ENCODE results near the gene USP47. TPM values are rescaled to one million over a fixed set of nuclear protein-coding genes. Genes with fewer than 3 reads are reported as not detected.
A peak's percentile ranks its signal among the peaks of the same experiment; 100 is the strongest.

USP47 gene
- total RNA-seq, 1 experiment from 2014 or later, result 98.7 TPM

DNA sequence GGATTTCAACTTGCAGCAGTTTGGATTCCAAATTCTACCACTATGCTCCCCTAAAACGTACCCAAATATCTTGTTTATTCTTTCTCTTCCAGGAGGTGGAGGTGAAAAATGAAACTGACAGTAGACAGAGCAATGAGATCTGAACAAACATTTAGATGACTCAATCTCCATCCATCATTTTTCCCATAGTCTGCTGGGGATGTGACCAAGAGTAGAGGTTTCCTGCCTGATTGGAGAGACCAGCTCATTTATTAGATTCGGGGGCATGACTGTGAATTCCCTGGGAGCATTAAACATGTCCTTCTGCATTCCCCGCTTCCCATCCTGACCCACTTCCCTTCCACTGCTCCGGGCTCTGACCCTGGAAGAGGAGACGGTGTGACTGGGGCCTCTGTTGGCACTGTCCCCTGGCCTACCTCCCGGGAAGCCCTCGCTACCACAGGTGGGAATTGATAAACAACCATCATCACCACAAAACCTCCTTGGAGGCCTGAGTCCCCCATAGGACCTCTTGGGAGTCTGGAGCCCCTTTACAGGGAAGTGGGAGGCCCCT is 146.4 kb downstream of the USP47 start:
- Histone ChIP-seq H3K27ac (no peak overlapping the region), H3K4me3 (no peak overlapping the region), H3K27me3 (no peaks in the 10 kb centered on the region), H3K9me3 (replicated peaks) (no peaks in the 10 kb centered on the region), H3K36me3 (no peaks in the 10 kb centered on the region; the same call in 1 of the 2 replicates), H3K4me1 (no peaks in the 10 kb centered on the region; the same call in 1 of the 2 replicates)
- DNase-seq, result no peak

DNA sequence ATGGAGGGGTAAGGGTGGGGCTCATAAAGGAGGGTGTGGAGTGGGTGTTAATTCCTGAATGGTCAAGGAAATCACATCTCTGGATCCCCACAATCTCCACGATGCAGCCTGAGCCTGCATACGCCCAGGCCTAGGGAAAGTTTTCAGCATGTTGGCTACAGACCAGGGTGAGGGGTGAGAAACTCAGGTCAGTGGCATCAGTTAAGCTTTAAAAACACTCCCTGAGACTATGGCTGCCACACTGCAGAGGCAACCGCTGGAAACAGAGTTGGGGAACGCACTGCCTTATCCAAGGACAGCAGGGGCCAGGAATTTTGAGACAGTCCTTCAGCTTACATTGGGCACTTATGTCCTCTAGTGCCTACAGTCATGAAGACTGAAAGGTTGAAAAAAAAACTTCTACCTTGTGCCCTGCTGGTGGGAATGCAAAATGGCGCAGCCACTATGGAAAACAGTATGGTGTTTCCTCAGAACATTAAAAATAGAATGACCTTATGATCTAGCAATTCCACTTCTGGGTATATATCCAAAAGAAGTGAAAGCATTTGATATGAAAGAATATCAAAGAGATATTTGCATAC is 147.0 kb downstream of the USP47 start:
- Histone ChIP-seq H3K4me1 (peaks cover 3% of the 10 kb centered on the region; the same call in 1 of the 2 replicates), H3K9me3 (replicated peaks) (no peaks in the 10 kb centered on the region), H3K27ac (no peak overlapping the region), H3K4me3 (no peak overlapping the region), H3K36me3 (no peaks in the 10 kb centered on the region; the same call in 1 of the 2 replicates), H3K27me3 (no peaks in the 10 kb centered on the region)
- DNase-seq, result no peak

DNA sequence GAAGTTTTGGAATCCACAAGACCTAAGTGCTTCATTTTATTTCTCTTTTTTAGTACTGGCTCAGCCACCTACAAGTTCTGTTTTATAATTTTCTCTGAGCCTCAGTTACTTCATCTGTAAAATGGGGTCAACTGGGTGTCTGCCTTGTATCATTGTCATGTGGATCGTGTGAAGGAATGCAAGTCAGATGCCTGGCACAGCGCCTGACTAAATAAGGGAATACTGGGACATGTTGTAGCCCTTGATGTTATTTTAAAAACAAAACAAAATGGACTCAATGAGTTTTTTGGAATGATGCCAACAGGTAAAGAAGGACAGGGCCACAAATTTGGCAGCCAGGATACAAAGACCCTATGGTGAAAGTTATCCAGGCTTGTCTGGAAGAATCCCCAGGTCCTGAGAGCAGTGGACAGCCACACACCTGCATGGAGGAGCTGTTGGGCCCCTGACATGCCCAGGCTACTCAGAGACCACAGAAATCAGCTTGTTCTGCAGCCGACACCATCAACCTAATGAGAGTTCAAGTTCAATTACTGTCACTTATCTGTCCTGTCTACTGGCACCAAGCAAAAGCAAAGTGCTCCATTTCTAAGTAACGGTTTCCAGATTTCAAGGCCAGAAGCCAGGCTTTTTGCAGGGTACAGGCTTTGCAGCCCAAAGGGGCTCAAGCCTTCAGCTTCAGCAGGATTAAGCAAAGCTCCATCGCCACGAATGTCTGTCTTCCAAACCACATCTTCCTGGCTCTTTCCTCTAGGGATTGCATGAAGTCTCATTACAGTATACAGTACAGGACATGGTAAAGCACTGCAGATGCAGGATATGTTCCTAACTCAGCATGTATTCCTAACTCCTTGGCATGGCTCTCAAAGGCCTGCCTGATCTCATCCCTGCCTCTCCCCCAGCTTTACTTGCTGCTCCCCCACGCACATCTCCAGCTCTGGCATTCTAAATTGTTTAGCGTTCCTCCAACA is 148.3 kb downstream of the USP47 start:
- no peak for DNase-seq
- Histone ChIP-seq H3K4me3 (no peak overlapping the region), H3K36me3 (no peaks in the 10 kb centered on the region; the same call in 1 of the 2 replicates), H3K27ac (no peak overlapping the region), H3K4me1 (peaks cover 3% of the 10 kb centered on the region; the same call in 1 of the 2 replicates), H3K9me3 (replicated peaks) (no peaks in the 10 kb centered on the region), H3K27me3 (no peaks in the 10 kb centered on the region)

DNA sequence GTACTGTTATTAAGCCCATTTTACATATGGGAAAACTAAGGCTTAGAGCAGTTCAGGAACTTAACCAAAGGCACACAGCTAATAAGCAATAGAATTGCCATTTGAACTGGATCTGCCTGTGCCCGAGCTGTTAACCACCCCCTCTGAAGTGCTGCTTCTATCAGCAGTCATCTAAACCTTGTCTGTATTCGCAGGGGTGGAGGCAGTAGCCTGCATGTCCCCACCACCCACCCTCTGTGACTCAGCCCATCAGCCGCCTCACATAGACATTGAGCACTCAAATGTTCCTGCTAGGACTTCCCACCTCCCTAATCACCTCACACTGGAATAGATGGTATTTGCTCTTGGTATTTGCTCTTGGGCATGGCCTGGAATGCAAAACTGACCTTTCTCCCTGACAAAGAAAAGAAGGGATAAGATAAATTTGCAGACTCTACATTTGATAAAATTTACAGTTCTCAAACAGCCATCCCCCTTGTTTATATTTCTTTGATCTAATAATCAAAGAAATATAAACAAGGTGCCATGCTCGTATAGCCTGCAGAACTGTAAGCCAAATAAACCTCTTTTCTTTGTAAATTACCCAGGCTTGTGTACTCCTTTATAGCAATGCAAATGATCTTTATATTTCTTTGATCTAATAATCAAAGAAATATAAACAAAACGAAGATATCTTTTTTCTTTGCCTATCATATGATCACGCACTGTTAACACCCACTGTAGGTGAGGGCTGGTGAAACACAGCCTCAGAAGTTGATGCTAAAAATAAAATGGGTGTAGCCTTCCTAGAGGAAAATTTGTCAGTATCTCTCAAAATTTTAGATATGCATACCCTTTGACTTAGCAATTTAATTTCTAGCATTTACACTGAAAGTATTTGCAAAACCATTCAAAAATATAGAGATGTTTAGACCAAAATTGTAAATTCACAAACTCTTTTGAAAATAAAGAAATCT is 150.8 kb downstream of the USP47 start:
- H3K9me3 ChIP-seq (replicated peaks), result no peaks in the 10 kb centered on the region
- H3K27me3 ChIP-seq, result no peaks in the 10 kb centered on the region
- no peak overlapping the region for H3K27ac ChIP-seq
- no peaks in the 10 kb centered on the region; the same call in 1 of the 2 replicates for H3K36me3 ChIP-seq
- no peak for DNase-seq
- H3K4me1 ChIP-seq, result 0 out of 2 replicates have a peak, but pooled peaks cover 3% of the 10 kb centered on the region
- H3K4me3 ChIP-seq, result no peak overlapping the region

DNA sequence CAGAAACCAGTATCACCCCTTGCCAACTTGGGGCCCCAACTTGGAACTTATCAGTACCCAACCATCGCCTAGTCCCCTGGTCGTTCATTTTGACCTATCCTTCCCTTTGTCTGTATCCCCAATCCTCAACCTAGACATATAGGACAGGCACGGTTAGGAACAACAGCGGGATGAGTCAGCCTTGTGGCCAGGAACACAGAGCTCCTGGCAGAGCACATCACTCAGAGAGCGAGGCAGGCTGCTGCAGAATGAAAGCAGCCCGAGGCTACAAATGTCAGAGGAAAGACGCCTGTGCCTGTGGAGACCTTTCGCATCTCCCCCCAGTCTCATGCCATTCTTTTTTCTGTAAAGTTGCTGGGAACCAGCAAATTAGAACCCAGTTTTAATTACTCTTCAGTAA is 152.1 kb downstream of the USP47 start:
- DNase-seq, result peak; percentile 71 to 76
- no peaks in the 10 kb centered on the region for H3K36me3 ChIP-seq
- no peak overlapping the region for H3K27ac ChIP-seq
- H3K4me1 ChIP-seq, result 0 out of 2 replicates have a peak, but pooled peaks cover 3% of the 10 kb centered on the region
- H3K4me3 ChIP-seq, result no peak overlapping the region
- no peaks in the 10 kb centered on the region for H3K9me3 ChIP-seq (replicated peaks)
- no peaks in the 10 kb centered on the region for H3K27me3 ChIP-seq

DNA sequence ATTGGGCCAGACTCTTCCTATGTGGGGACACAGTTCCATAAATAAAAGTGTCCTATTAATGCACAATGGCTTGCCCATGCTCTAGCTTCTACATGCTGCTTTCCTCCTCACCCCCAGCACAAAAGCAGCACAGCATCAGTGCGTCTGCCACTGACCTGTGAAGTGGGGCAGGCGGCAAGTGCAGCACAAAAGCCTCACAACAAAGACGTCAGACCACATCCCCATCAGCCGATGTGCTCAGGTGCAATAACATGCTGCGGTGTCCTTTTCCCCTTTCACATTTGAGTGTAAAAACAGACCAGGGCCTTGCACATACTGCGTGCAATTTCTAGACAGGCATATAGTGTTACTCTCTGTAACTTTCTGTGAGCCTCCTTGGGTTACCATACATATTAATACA is 153.8 kb downstream of the USP47 start:
- Histone ChIP-seq H3K27ac (no peak overlapping the region), H3K36me3 (no peaks in the 10 kb centered on the region), H3K4me1 (0 out of 2 replicates have a peak, but pooled peaks cover 3% of the 10 kb centered on the region), H3K9me3 (replicated peaks) (no peaks in the 10 kb centered on the region), H3K27me3 (no peaks in the 10 kb centered on the region), H3K4me3 (no peak overlapping the region)
- no peak for DNase-seq

DNA sequence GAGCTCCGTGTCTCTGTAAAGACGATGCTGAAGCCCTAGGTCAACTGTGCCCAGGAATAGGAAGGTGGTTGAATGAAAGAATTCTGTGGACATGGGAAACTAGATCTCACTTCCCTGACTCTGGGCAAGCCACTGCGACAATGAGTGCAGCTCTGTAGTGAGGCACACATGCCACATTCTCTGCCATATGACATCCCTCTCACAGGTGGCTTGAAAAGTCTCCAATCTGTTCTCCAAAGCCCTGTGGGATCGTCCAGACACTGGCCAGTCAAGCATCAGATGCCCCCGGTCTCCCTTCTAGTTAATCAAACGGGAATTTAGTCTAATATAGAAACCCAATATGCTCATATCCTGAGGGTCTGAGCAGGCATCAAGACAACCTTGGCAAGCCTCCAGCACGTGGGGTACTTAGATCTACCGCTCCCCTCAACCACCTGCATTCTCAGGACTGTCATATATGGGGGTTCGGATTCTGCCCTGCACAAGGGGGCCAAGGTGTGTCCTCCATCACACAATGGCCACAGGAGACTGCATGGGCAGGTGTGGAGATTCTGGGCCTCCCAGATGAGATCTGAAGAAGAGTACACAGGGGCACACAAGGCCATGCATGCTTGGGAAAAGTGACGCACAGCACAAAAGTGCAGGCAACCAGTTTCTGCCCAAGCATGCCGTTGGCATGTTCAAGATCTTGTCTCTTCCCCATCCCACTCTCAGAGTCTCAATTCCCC is 154.7 kb downstream of the USP47 start:
- H3K4me3 ChIP-seq, result no peak overlapping the region
- no peaks in the 10 kb centered on the region for H3K36me3 ChIP-seq
- DNase-seq, result no peak
- 0 out of 2 replicates have a peak, but pooled peaks cover 3% of the 10 kb centered on the region for H3K4me1 ChIP-seq
- no peaks in the 10 kb centered on the region for H3K27me3 ChIP-seq
- H3K9me3 ChIP-seq (replicated peaks), result no peaks in the 10 kb centered on the region
- H3K27ac ChIP-seq, result no peak overlapping the region

DNA sequence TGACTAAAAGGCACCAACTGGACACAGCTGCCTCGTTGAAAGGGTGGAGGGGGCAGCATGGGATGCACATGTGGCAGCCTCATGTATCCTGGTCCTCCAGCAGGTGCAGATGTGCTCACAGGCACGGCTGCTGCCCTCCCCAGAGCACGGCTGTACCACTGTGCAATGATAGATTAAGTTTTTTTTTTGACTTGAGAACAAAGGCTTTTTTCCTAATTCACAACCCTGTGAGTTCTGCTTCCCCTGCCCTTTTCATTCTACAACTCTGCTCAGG is 155.2 kb downstream of the USP47 start:
- Histone ChIP-seq H3K9me3 (replicated peaks) (no peaks in the 10 kb centered on the region), H3K27me3 (no peaks in the 10 kb centered on the region), H3K27ac (no peak overlapping the region), H3K4me1 (0 out of 2 replicates have a peak, but pooled peaks cover 3% of the 10 kb centered on the region), H3K36me3 (no peaks in the 10 kb centered on the region), H3K4me3 (no peak overlapping the region)
- DNase-seq, result no peak

DNA sequence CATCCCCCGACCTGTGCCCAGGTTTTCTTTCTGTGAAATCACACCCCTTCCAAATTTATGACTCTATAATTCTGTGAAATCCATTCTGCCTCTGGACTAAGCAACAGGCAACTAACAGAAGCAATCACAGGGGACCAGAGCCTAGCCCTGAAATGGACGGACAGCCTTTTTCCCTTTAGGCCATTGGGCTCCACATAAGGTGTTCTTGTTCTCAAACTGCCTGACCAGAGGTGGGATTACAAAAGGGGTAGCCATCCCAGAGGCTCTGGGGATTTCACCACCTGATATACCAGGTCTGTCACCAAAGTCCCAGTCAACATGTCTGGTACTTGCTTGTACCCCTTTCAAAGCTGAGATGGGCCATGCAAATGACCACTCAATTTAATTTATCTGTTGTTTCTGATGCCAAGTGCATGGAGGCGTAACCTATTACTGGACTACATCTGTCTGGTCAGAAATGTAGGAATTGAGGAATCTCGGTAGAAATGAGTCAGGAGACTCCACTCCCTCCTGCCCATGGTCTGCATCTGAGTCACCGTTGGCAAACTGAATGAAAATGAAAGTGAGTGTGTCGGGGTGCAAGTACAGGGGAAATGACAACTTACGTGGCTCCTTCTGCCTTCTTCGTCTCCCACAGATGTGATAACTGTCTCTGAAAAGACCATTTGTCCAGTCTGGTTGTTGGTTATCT is 156.5 kb downstream of the USP47 start:
- no peaks in the 10 kb centered on the region for H3K36me3 ChIP-seq

DNA sequence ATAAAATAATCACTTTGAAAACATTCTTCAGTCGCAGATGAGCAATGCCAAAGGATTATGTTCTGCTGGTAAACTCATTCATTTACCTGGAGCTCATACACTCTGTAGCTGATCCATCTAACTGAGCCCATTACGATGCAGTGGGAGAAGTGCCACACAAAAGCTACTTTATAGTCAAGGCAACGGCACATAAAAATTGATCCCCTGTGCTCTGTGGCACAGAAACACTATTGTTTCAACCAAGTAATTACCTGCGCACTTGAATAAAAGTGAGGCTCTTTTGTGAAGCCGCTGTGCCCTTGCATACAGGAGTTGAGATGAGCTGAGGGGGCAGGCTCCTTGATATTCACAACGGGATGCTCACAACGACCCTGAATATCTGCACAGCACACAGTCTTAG is 159.4 kb downstream of the USP47 start:
- no peaks in the 10 kb centered on the region for H3K27me3 ChIP-seq
- no peak overlapping the region for H3K27ac ChIP-seq
- H3K36me3 ChIP-seq, result no peaks in the 10 kb centered on the region
- no peak for DNase-seq
- H3K4me3 ChIP-seq, result no peak overlapping the region
- H3K4me1 ChIP-seq, result peaks cover 6% of the 10 kb centered on the region; the same call in 1 of the 2 replicates
- no peaks in the 10 kb centered on the region for H3K9me3 ChIP-seq (replicated peaks)

More for the DNA sequence above, 156.5 kb downstream of the USP47 start:
- Histone ChIP-seq H3K27ac (no peak overlapping the region), H3K4me3 (no peak overlapping the region), H3K4me1 (0 out of 2 replicates have a peak, but pooled peaks cover 3% of the 10 kb centered on the region), H3K9me3 (replicated peaks) (no peaks in the 10 kb centered on the region), H3K27me3 (no peaks in the 10 kb centered on the region)
- DNase-seq, result no peak

DNA sequence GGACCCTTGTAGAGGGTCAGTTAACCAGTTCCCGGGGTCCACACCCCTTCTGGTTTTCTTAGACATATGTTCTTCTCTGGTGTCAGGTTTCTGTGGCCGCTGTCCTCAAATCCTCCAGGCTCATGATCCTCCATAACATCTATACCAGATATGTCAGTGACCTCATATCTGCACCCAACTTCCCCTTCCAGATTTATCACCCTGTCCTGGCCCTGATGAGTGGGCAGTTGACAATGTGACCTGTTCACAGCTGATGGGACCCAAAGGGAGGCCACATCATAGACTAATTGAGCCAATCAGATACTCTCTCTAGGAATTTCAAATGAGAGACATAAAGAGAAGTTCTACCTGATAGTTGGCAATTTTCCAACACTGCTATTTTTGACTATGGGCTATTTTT is 161.6 kb downstream of the USP47 start:
- Histone ChIP-seq H3K9me3 (replicated peaks) (no peaks in the 10 kb centered on the region), H3K4me1 (peaks cover 6% of the 10 kb centered on the region; the same call in 1 of the 2 replicates), H3K27ac (no peak overlapping the region), H3K27me3 (no peaks in the 10 kb centered on the region), H3K36me3 (no peaks in the 10 kb centered on the region), H3K4me3 (no peak overlapping the region)
- DNase-seq, result no peak

DNA sequence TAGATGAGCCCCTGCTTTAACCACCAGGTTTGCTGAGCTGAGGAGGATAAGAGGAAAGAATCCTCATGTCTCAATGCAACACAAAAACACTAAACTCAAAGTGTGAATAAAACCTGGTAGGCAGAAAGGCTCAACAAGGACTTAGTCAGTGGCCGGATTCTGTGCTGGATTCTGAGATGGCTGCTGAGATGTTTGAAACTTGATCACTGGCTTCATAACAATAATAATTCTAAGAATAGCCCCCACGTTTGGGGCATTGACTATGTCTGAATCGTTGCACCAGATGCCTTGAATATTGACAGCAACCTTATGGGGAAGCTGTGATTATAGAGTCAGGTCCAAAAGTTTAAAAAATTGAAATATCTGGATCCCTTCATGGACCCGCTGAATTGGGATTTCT is 162.0 kb downstream of the USP47 start:
- no peak overlapping the region for H3K27ac ChIP-seq
- no peaks in the 10 kb centered on the region for H3K9me3 ChIP-seq (replicated peaks)
- no peaks in the 10 kb centered on the region for H3K36me3 ChIP-seq
- peaks cover 6% of the 10 kb centered on the region; the same call in 1 of the 2 replicates for H3K4me1 ChIP-seq
- no peak for DNase-seq
- H3K4me3 ChIP-seq, result no peak overlapping the region
- no peaks in the 10 kb centered on the region for H3K27me3 ChIP-seq

DNA sequence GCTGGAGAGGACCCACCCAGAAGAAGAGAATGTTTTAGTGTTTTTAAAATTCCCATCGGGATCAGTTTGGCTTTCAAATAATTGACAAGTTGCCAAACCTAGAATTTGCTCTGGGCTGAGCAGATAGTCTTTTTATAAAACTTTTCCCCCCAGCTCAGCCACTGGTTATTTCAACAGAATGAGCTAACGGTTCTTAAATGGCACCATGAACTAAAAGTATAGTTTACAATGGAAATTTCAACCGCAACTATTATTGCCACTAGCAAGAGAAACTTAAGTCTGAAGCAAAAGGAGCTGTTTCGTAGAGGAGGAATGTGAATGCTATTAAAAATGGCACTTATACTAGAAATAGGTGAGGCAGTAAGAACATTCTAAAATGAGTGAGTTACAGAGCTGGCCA is 163.3 kb downstream of the USP47 start:
- DNase-seq, result no peak
- Histone ChIP-seq H3K27me3 (no peaks in the 10 kb centered on the region), H3K9me3 (replicated peaks) (no peaks in the 10 kb centered on the region), H3K36me3 (no peaks in the 10 kb centered on the region), H3K27ac (no peak overlapping the region), H3K4me3 (no peak overlapping the region), H3K4me1 (peaks cover 6% of the 10 kb centered on the region; the same call in 1 of the 2 replicates)
